Measurements from ENCODE around the gene CBLIF. TPM values are rescaled to one million over a fixed set of nuclear protein-coding genes. Genes with fewer than 3 reads are reported as not detected.
"Not testable (repeated sequence)": the region's sequence is repeated elsewhere in the genome, so short reads cannot be mapped to it uniquely, and the experiment has no call there.

Gene CBLIF
- total RNA-seq, 1 experiment from 2014 or later = not detected

- no peaks in the 10 kb centered on the region for H3K9me3 ChIP-seq
- no peak overlapping the region for H3K4me3 ChIP-seq
- no peak for DNase-seq
- peaks cover 7% of the 10 kb centered on the region; the same call in 1 of the 2 replicates for H3K36me3 ChIP-seq
- H3K27me3 ChIP-seq = no peaks in the 10 kb centered on the region
Measured at GRCh38 chr11:59813364-59813763, 31.9 kb downstream of the CBLIF start.

GRCh38 chr11:59812220-59812619 is 33.1 kb downstream of the CBLIF start:
- Histone ChIP-seq H3K4me3 (no peak overlapping the region), H3K9me3 (no peaks in the 10 kb centered on the region), H3K27me3 (no peaks in the 10 kb centered on the region), H3K36me3 (peaks cover 13% of the 10 kb centered on the region)
- no peak for DNase-seq

GRCh38 chr11:59810911-59811259 is 34.4 kb downstream of the CBLIF start:
- Histone ChIP-seq H3K36me3 (peaks cover 25% of the 10 kb centered on the region), H3K9me3 (no peaks in the 10 kb centered on the region), H3K27me3 (no peaks in the 10 kb centered on the region), H3K4me3 (peak overlapping the region; percentile 96)
- DNase-seq = no peak

- Histone ChIP-seq H3K36me3 (peaks cover 29% of the 10 kb centered on the region), H3K4me3 (peak within 1 kb of the TSS; percentile 96), H3K27me3 (no peaks in the 10 kb centered on the region), H3K9me3 (no peaks in the 10 kb centered on the region)
- peak; percentile 87 for DNase-seq
Measured at GRCh38 chr11:59810189-59810910, 34.9 kb downstream of the CBLIF start, which contains the start of gene MRPL16. TSS of gene MRPL16 (minus strand) at chr11:59810778. CDS start at chr11:59810658, 120 bp downstream.

- Histone ChIP-seq H3K36me3 (peaks cover 40% of the 10 kb centered on the region), H3K4me3 (no peak overlapping the region), H3K27me3 (no peaks in the 10 kb centered on the region), H3K9me3 (no peaks in the 10 kb centered on the region)
- DNase-seq = no peak
Measured at GRCh38 chr11:59807047-59807610, 38.2 kb downstream of the CBLIF start.

GRCh38 chr11:59804061-59804460 is 41.2 kb downstream of the CBLIF start:
- H3K27me3 ChIP-seq = no peaks in the 10 kb centered on the region
- no peak overlapping the region for H3K4me3 ChIP-seq
- DNase-seq = no peak
- no peaks in the 10 kb centered on the region for H3K9me3 ChIP-seq
- H3K36me3 ChIP-seq = peaks cover 38% of the 10 kb centered on the region

- Histone ChIP-seq H3K9me3 (no peaks in the 10 kb centered on the region), H3K4me3 (no peak overlapping the region), H3K27me3 (no peaks in the 10 kb centered on the region), H3K36me3 (peaks cover 31% of the 10 kb centered on the region)
- DNase-seq = no peak
Measured at GRCh38 chr11:59802639-59803176, 42.6 kb downstream of the CBLIF start.

- H3K36me3 ChIP-seq = peaks cover 33% of the 10 kb centered on the region
- no peak overlapping the region for H3K4me3 ChIP-seq
- peak; percentile 57 for DNase-seq
- H3K27me3 ChIP-seq = no peaks in the 10 kb centered on the region
- no peaks in the 10 kb centered on the region for H3K9me3 ChIP-seq
Measured at GRCh38 chr11:59801981-59802638, 43.2 kb downstream of the CBLIF start.

GRCh38 chr11:59801160-59801706 is 44.1 kb downstream of the CBLIF start:
- no peak for DNase-seq
- Histone ChIP-seq H3K27me3 (no peaks in the 10 kb centered on the region), H3K4me3 (no peak overlapping the region), H3K9me3 (no peaks in the 10 kb centered on the region), H3K36me3 (peaks cover 24% of the 10 kb centered on the region)

- DNase-seq = no peak
- no peak overlapping the region for H3K4me3 ChIP-seq
- no peaks in the 10 kb centered on the region for H3K9me3 ChIP-seq
- no peaks in the 10 kb centered on the region for H3K27me3 ChIP-seq
- peaks cover 17% of the 10 kb centered on the region for H3K36me3 ChIP-seq
Measured at GRCh38 chr11:59800390-59801025, 44.8 kb downstream of the CBLIF start.

GRCh38 chr11:59794417-59794816 is 50.9 kb downstream of the CBLIF start:
- Histone ChIP-seq H3K36me3 (peaks cover 12% of the 10 kb centered on the region), H3K4me3 (no peak overlapping the region), H3K27me3 (no peaks in the 10 kb centered on the region), H3K9me3 (no peaks in the 10 kb centered on the region)
- no peak for DNase-seq

GRCh38 chr11:59792507-59792906 is 52.8 kb downstream of the CBLIF start:
- DNase-seq = no peak
- no peaks in the 10 kb centered on the region for H3K27me3 ChIP-seq
- no peak overlapping the region for H3K4me3 ChIP-seq
- no peaks in the 10 kb centered on the region for H3K9me3 ChIP-seq
- H3K36me3 ChIP-seq = peaks cover 9% of the 10 kb centered on the region

- Histone ChIP-seq H3K27me3 (no peaks in the 10 kb centered on the region), H3K9me3 (no peaks in the 10 kb centered on the region), H3K4me3 (no peak overlapping the region), H3K36me3 (peaks cover 5% of the 10 kb centered on the region; the same call in 1 of the 2 replicates)
- DNase-seq = no peak
Measured at GRCh38 chr11:59791639-59792038, 53.7 kb downstream of the CBLIF start.

- H3K36me3 ChIP-seq = no peaks in the 10 kb centered on the region; the same call in 1 of the 2 replicates
- H3K27me3 ChIP-seq = no peaks in the 10 kb centered on the region
- H3K4me3 ChIP-seq = no peak overlapping the region
- DNase-seq = no peak
- no peaks in the 10 kb centered on the region for H3K9me3 ChIP-seq
Measured at GRCh38 chr11:59787816-59788215, 57.5 kb downstream of the CBLIF start.

GRCh38 chr11:59787255-59787588 is 58.1 kb downstream of the CBLIF start:
- H3K9me3 ChIP-seq = no peaks in the 10 kb centered on the region
- no peak for DNase-seq
- H3K27me3 ChIP-seq = no peaks in the 10 kb centered on the region
- no peak overlapping the region for H3K4me3 ChIP-seq
- no peaks in the 10 kb centered on the region; the same call in 1 of the 2 replicates for H3K36me3 ChIP-seq

- H3K27me3 ChIP-seq = no peaks in the 10 kb centered on the region
- no peak for DNase-seq
- no peaks in the 10 kb centered on the region; the same call in 1 of the 2 replicates for H3K36me3 ChIP-seq
- no peaks in the 10 kb centered on the region for H3K9me3 ChIP-seq
- no peak overlapping the region for H3K4me3 ChIP-seq
Measured at GRCh38 chr11:59785818-59786217, 59.5 kb downstream of the CBLIF start.

GRCh38 chr11:59784441-59784840 is 60.9 kb downstream of the CBLIF start:
- not testable (repeated sequence) for DNase-seq, H3K9me3 ChIP-seq, H3K36me3 ChIP-seq, H3K4me3 ChIP-seq, H3K27me3 ChIP-seq

All from MG63 (cell line).